Stimulated activated CD8-positive, alpha-beta memory T cell treated with anti-CD3 and anti-CD28 coated beads, Interleukin-12 subunit alpha, Interleukin-12 subunit beta, amount 100 ng/mL, for 1 hour (primary cell): ENCODE results near the gene IL16.

Experiments used
- DNase-seq: peaks from one replicate; pipeline ENCODE4 v3.0.0-alpha.2; 2020; ENCODE audit warnings: low read depth

IL16 gene

DNA sequence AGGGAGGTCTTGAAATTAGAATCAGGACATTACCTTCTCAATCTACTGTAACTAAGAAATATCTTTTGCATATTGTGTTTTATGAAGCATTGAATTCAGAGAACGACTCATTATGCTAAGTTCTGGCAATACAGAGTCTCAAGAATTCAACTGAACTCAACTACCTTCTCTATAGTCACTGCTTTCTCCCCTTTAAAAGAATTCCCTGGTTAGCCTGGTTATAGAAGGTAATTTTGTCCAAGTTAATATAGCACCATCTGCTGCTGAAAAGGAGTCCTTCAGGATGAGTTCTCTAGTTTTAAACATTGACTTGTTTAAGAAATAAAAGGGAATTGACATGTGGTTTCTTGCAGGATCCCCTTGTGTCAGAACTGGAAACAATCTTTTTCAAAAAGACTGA is 60.2 kb downstream of the IL16 start:
- no peak for DNase-seq

DNA sequence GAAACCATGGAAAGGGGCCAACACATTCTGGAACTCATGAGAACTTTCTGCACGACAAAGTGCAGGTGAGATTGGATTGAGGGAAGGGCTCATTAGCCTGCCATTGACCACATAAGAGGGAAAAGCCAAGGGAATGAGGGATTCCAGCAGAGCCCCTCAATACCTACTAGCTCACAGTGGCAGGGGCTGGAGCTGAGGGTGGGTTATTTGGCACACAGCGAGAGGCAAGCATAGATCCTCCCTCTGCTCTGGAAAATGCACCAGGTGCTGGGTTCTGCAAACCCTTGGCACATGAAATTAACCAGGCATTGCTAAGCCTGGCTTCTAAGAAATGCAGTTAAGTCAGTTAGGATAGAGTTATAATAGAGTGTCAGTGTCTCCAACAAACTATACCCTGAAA is 60.8 kb downstream of the IL16 start:
- no peak for DNase-seq

DNA sequence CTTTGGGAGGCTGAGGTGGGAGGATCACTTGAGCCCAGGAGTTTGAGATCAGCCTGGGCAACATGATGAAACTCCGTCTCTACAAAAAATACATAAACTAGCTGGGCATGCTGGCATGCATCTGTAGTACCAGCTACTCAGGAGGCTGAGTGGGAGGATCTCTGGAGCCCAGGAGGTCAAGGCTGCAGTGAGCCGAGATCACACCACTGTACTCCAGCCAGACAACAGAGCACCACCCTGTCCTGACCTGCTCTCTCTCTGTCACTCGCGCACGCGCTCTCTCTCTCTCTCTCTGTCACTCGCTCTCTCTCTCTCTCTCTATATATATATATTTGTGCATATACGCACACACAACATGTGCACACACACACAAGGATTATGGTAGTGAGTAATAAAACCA is 61.8 kb downstream of the IL16 start:
- DNase-seq, result no peak

DNA sequence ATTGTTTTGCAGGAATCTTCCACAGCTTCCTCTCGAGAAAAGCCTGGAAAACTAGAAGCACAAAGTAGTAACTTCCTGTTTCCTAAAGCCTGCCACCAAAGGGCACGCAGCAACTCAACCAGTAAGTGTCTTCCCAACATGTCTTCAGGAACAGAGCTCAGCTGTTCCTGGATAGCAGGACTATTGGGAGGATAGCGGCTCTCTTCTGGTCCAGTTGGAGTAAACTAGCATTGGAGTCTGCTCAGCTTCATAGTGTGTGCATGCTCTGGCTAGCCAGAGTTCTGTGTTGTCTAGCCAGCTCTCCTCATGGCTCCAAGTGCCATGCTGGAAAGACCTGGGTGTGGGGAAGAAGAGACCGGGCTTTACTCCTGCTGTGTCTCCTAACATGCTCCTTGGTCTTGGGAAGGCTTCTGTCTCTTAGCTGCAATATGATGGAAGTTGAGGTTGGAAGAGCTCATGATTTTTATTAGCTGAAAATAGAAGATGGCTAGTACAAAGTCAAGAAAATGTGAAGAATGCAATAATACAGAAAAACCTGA is 63.1 kb downstream of the IL16 start:
- no peak for DNase-seq

DNA sequence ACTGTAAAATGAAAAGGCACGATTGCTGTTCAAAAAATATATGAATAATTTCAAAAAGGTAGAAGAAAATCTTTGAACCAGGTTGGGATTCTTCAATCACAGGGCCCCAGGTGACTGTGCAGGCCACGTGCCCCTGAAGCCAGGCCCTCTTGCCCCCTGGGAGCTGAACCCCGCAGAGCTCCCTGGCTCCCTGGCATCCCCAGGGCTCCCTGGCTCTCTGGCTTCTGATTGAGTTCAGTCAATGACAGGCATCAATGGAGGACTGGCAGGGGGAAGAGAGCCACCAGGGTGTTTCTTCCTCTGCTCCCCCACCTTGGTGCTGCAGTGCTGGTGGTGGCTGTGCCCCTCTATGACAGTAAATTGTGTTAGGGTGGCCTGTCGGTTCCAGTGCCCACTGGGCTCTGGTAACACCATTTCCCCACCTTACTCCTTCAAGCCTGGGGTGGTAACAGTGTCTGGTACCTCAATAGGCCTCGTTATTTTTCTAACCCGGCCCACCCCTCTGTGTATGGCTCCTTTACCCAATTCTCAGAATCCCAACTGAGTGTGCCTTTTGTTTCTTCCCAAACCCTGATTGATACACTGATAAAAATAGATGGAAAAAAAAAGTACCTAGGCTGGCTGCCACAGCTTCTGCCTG is 64.6 kb downstream of the IL16 start:
- DNase-seq, result no peak

DNA sequence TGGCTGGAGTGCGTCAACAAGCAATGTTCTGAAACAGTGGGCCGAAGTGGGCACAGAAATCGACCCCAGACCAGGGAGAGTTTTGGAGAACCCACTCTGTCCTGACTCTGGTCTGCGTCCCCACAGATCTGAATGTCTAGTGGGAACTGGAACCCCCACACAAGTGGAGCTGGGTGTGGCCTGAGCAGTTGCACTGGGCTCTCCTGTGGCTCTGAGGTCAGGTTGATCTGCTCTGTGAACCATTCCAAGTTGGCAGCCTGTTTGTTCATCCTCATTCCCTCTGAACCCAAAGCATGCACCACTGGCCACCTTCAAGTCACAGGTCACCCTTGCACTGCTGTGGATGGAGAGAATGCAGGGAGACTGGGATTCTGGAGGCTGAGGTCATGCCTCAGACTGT is 66.8 kb downstream of the IL16 start:
- no peak for DNase-seq

DNA sequence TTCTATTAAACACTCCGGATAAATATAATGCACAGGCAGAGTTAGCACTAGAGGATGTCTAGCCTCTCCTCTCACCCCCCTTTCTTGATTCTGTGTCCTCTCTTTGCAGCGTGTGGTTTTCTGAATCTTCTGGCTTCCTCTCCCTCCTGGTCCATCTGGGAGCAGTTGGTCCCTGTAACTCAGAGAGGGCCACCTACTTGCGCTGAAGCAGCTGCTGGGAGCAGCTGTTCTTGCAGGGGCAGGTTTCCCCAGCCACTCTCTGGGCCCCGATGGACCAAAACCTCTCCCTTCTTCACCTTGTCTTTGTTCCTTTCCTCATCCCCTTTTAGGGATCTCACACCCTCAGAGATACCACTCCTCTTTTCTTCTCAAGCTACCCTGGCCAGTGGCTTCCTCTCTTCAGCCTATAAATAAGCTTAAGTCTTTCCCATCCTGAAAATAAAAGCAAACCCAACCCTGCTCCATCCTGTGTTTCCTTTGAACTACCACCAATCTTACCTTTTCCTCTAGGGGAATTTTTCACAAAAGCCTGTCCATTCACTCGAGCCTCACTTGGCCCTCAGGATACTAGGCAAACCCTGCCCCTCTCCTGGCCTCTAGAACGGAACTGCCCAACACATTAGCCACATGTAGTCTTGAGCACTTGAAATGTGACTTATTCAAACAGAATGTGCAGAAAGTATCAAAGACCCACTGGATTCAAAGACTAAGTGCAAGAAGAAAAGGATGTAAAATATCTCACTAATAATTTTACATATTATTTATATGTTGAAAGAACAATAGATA is 67.6 kb downstream of the IL16 start:
- no peak for DNase-seq

DNA sequence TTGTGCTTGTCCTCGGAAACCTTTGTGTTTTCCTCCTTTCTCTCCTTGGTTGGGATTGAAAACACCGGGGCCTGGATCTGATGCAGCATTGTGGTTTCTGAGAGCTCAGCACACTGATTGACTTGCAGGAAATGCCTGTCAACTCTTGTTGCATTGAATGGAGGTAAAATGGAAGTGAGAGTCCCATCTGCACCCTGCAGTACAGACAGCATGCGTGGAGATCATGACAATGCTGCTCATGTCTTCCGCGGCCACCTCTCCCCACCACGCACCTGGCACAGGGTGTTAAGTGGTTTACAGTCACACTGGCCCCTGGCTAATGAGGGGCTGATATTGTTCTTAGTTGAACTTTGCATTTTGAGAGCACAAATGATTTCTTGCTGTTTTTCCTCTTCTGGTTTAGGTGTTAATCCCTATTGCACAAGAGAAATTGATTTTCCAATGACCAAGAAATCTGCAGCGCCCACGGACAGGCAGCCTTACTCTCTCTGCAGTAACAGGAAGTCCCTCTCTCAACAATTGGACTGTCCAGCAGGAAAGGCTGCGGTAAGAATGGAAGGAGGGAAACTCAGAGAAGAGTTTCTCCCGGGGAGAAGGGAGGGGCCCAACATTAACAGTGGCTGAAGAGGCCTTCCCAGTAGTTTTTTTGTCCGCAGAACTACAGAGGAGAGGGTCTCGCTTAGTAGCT is 68.7 kb downstream of the IL16 start:
- DNase-seq, result no peak

DNA sequence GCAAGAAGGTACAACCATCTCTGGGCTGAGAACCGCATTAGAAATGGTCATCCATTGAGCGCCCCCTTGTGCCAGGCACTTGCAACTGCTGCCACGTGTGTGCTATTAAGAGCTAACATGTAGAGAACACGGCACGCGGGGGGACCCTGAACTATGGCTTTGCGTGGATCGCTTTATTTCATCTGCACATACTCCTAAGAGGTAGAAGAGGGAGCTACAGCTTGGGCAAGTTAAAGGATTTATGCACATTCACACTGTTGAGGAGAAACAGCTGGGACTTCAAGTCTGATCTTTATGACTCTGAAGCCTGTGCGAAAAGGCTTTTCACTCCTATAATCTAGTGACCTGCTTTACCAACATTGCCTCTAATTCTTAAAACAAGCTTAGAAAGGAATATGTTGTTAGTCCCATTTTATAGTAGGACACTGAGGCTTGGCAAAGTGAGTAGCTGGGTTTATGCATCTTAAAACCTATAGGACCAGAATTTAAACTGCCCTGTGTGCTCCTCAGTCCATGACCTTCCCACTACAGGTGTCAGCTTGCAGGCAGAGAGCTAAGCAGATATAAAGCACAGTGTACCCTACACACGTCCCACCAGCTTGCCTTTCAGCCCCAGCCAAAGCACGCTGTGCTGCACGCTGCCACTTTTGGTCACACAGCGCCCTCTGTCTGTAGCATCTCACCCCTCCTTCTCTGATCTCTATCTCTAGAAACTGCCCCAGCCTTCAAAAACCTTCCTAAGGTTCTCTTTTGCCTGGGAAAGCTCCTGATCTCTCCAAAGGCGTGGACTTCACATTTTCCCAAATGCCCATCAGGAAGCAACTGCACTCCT is 69.5 kb downstream of the IL16 start:
- peak; percentile 67 for DNase-seq

DNA sequence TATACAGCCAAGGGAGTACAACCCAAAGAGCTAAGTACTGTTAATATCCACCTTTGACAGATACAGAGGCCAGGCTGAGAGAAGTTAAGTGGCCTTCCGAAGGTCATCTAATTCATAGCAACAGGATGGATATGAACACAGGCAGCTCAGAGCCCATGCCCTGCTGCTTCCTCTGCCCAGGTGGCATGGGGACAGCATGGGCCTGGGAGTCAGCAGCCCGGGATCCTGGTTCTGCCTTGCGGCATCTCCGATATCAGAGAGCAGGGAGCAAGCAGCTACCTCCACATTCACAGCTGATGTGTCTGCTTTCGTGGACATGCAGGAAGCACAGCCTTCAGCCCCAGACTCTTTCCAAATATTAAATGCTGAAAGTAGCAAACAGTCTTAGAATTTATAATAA is 71.7 kb downstream of the IL16 start:
- DNase-seq, result no peak

DNA sequence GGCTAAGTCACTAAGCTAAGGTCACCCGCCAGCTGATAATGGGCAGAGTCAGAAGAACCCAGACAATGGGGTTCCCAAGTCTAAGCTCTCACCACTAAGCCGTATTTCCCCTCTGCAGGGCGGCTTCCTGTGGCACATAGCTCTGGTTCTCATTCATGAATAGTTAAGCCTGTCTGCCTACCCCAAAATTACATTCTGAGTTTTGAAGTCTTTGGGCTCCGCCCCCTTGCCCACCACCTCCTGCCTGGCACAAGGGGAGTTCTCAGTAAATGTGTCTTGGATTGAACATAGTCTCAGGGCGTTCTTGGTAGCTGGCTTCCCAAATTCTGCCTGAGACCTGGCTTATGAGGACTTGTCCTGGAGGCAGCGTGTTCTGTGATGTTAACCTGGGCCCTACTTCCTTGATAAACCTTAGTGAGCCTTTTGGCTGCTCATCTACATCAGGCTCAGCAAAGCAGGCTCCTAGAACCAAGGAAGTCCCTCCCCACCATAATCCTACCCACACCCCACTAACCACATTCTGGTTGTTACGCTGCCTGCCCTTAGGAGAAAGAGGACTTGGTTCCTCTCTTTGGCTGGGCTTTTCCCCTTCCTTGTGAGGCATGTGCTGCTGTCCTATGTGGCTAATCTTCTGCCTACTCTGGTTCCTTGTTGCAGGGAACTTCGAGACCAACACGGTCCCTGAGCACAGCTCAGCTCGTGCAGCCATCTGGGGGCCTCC is 72.4 kb downstream of the IL16 start:
- DNase-seq, result no peak

DNA sequence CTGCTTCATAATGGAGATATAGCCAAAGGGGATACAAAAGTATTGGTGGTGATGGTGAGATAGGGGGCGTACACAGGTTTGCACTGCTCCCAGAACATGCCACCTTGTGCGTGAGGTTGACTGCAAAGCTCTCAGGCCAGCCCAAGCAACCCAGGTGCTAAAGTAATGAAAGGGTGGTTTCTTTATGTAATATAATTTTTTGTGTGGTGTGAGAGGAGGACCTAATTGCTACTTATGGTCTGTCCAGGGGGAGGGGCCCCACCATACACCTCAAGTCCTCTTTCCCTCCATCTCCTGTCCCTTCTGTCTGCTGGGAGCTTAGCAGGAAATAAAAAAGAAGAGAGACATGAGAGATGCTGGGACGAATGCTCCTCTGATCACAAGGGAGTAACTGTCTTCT is 73.5 kb downstream of the IL16 start:
- DNase-seq, result no peak

DNA sequence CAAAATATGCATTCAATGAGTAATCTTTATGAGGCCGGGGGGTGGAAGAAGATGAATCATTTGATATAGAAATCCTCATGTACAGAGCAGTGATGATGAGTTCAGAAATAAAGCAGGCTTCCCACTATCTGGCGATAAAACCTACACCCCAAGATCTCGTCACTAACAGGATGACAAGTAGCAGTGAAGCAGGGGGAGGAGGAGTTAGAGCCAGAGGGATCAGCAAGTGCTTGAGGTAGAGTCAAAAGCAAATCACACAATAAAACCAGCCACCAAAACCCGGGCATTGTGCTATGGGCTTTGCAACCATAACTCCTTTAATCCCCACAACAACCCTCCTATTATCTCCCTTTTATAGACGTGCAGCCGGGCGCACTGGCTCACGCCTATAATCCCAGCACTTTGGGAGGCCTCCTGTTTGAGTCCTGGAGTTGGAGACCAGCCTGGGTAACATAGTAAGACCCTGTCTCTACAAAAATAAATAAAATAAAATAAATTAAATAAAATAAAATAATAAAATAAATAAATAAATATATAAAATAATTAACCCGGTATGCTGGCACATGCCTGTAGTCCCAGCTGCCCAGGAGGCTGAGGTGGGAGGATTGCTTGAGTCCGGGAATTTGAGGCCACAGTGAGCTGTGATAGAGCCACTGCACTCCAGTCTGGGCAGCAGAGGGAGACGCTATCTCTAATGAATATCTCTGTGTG is 74.3 kb downstream of the IL16 start:
- DNase-seq, result no peak

DNA sequence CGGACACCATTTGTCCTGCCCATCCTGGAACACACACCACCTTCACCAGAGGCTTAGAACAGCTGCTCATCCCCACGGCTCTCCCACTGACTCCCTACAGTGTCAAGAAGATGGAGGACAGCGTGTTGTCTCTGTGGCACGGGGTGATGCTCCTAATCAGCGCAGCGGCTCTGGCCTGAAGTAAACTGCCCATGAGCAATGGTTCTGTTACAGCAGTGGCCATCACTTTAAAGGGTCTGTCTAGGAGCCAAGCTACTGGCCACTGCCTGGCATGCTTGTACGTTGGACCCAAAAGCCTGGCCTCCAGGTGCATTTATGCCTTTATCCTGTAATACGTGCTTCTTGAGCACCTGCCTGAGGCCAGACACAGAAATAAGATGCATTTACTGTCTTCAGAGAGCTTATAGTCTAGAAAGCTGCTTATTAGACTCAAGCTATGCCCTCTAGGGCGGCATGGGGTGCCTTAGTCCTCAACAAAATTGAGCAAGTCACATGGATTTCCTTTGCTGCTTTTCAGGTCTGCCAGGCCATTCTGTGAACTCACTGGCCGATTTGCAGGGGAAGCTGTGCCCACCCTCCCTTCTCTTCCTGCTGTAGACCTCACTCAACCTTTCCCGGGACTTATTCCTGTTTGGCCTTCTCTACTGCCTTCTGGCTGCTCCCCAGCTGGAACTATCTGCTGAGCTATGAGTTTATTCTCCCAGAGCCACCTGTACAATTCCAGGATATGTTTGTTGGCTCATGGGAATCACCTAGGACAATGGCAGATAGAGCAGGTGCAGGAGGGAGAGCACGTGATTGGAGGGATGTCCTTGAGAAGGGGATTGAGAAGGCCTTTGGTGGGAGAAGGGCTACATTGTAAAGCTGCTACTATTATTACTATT is 75.3 kb downstream of the IL16 start:
- DNase-seq, result no peak

DNA sequence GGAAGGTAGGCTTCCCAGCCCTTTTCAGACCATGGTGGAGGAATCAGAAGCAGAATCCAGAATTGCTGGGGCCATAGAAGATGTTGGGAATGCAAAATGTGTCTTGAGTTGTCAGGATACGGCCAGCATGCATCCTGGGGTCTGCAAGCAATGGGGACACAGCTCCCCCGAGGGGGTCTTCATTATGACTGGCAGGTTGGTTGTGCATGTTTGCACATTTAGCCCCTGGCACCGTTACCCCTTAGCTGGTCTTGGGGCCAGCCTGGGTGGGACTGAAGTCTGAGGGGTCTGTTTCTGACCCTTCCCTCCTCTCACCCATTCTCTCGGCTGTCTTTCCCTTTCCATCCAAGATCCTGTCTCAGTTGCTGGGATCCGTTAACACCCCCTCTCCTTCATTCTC is 76.5 kb downstream of the IL16 start:
- no peak for DNase-seq

DNA sequence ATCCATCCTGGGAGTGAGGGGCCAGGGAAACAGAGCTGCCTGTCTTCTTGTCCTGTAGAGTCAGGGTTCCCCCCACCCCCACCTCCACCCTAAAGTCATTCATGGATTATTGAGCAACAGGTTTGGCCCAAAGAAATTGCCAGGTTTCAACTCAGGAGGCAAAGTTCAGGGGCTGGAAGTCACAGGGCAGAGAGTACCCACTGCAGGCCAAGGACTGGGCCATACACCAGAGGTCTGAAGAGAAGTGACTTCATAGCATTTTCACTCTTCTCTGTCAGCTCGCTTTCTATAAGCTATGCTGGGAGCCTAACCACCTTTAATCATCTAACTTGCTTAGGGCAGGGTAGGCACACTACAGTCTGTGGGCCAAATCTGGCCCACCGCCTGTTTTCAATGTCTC is 77.2 kb downstream of the IL16 start:
- DNase-seq, result no peak

DNA sequence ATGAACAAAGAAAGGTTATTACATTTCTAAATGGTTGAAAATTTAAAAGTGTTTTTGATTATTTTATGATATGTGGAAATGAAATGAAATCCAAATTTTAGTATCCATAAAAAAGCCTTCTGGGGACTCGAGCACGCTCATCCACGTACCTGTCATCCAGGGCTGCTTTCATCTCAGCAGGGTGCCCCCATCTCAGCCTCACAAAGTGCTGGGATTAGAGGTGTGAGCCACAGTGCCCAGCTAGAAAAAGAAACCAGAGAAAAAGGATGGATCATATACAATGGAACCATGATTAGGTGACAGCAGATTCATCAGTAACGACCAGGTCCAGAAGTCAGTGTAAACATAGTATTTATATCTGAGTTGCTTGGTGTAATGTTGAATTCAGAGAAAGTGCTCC is 77.6 kb downstream of the IL16 start:
- DNase-seq, result no peak

DNA sequence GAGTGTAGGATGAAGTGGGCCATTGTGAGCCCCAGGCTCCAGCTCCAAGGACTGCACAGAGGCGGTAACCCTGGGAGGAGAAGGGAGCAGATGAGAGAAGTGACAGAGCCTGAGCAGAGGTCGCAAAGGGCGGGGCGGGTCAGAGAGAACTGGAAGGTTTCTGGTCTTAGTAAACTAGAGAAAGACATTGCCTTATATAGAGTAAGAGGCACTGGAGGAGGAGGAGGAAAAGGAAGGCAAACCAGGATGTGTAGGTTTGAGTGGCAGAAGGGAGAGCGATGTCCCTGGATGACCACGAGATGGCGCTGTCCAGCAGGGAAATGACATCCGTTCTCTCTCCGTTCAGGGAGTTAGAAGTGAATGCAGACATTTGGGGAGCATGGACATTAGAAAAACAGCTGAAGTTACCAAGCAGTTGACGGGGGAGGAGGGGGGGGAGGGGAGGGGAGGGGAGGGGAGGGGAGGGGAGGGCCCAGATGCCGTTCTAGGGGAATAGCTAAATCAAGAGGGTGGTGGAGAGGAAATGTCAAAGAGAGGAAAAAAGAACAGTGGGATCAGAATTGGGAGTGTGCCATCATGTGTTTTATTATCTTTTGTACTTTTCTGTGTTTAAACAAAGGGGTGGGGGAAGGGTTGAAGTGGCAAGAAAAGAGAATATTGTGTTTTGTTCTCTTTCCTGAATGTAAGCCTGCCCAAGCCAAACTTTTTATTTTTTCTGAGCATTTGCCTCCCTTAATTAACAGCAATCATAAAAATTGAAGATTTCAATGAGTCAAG is 78.4 kb downstream of the IL16 start:
- peak; percentile 80 for DNase-seq
